ENCODE measurements around the gene CENPT.

CENPT gene

DNA sequence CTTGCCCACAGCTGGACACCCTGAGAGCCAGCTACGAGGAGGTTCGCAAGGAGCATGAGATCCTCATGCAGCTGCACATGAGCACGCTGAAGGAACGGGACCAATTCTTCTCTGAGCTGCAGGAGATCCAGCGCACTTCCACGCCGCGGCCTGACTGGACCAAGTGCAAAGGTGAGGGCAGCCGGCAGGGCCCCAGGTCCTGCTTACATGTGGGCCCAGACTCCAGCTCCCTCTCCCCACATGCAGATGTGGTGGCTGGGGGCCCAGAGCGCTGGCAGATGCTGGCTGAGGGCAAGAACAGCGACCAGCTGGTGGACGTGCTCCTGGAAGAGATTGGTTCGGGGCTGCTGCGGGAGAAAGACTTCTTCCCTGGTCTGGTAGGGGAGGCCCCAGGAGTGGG lies 21.6 kb downstream of the CENPT start:
- DNase-seq (ENCODE audit: extremely low read depth, low read depth): no peak
- TF ChIP-seq, protein P1, sequence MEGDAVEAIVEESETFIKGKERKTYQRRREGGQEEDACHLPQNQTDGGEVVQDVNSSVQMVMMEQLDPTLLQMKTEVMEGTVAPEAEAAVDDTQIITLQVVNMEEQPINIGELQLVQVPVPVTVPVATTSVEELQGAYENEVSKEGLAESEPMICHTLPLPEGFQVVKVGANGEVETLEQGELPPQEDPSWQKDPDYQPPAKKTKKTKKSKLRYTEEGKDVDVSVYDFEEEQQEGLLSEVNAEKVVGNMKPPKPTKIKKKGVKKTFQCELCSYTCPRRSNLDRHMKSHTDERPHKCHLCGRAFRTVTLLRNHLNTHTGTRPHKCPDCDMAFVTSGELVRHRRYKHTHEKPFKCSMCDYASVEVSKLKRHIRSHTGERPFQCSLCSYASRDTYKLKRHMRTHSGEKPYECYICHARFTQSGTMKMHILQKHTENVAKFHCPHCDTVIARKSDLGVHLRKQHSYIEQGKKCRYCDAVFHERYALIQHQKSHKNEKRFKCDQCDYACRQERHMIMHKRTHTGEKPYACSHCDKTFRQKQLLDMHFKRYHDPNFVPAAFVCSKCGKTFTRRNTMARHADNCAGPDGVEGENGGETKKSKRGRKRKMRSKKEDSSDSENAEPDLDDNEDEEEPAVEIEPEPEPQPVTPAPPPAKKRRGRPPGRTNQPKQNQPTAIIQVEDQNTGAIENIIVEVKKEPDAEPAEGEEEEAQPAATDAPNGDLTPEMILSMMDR (IDR thresholded peaks at IDR 0.05; ENCODE audit: low read depth, low read length): no peak

DNA sequence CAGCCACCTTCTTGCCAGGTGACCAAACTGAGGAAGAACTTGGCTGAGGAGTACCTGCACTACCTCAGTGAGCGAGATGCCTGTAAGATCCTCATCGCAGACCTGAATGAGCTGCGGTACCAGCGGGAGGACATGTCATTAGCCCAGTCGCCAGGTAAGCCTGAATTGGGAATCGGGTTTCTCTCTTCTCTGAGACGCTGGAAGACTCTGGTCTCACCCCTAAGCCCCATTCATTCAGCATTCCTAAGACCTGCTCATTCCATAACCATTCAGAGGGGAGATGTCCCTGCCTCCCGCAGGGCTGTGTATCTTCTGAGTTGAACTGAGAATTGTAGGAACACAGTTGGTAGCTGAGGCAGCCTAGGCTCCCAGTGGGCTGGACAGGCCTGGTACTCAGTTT lies 22.4 kb downstream of the CENPT start:
- no peak for DNase-seq (ENCODE audit: extremely low read depth, low read depth)

DNA sequence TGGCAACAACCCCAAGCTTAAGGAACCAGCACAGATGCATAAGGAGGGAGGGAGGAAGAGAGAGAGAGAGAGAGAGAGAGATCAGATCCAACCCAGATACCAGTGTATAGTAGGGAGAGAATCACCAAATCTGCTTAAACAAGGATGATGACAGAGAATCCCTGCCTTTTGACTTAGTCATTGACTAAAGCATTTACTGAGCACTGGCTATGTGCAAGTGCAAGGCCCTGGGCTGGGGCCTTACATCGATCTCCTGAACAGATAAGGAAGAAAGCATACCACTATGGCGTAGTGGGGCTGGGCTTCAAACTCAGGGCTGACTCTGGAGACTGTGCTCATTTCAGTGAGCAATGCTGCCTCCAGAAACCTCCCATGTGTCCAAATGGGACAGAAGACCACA lies 25.0 kb downstream of the CENPT start:
- TF ChIP-seq, protein P1 (IDR thresholded peaks at IDR 0.05; ENCODE audit: low read depth, low read length): no peak

More for the DNA sequence above, 22.4 kb downstream of the CENPT start:
- TF ChIP-seq, protein P1 (IDR thresholded peaks at IDR 0.05; ENCODE audit: low read depth, low read length): no peak

GRCh38 chr16:67820608-67821259 lies 26.8 kb downstream of the CENPT start:
- DNase-seq (ENCODE audit: extremely low read depth, low read depth): no peak
- TF ChIP-seq, protein P1 (IDR thresholded peaks at IDR 0.05; ENCODE audit: low read depth, low read length): no peak

More for the DNA sequence above, 25.0 kb downstream of the CENPT start:
- no peak for DNase-seq (ENCODE audit: extremely low read depth, low read depth)

GRCh38 chr16:67814567-67814966 lies 32.9 kb downstream of the CENPT start:
- DNase-seq (ENCODE audit: extremely low read depth, low read depth): no peak
- TF ChIP-seq, protein P1 (IDR thresholded peaks at IDR 0.05; ENCODE audit: low read depth, low read length): no peak

- TF ChIP-seq, protein P1 (IDR thresholded peaks at IDR 0.05; ENCODE audit: low read depth, low read length): no peak
- no peak for DNase-seq (ENCODE audit: extremely low read depth, low read depth)
Observed at GRCh38 chr16:67811899-67812298, 35.6 kb downstream of the CENPT start.

GRCh38 chr16:67807148-67807682 lies 40.3 kb downstream of the CENPT start:
- no peak for DNase-seq (ENCODE audit: extremely low read depth, low read depth)
- TF ChIP-seq, protein P1 (IDR thresholded peaks at IDR 0.05; ENCODE audit: low read depth, low read length): peak; percentile 23
